ENCODE measurements around the gene LMTK3. TPM values are rescaled to one million over a fixed set of nuclear protein-coding genes. Genes with fewer than 3 reads are reported as not detected.

LMTK3 gene
- total RNA-seq, 1 donor from 2014 or later = 2.9 TPM

DNA sequence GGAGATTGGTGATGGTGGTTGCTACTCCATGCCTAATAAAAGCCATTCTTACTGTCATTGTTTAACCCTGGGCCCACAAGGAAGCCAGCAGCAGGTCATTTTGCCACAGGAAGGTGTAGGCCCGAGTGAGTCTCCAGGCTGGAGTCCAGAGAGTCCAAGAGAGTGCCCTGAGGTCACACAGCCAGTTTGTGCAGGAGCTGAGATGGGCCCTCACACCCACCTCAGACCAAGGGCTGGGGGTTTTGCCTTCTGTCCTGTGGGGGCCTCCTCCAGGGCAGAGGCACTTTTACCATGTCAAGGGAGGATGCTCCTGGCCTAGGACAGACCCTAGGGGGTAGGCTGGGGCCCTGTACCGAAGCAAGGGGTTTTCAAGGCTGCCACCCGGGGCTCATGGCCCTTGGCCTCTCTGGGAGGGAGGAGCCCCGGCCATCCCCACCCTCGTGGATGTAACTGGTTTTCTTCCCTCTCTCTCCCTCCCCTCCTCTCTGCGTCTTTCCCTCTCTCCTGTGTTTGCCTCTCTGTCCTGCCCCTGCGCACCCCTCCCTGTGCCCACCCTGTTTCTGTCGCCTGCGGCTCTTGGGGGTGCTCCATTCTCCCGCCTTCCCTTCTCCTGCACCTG, 34.5 kb downstream of the LMTK3 start:
- H3K4me3 ChIP-seq (ENCODE audit: low read depth, low read length) = no peak overlapping the region
- TF ChIP-seq, protein P1, sequence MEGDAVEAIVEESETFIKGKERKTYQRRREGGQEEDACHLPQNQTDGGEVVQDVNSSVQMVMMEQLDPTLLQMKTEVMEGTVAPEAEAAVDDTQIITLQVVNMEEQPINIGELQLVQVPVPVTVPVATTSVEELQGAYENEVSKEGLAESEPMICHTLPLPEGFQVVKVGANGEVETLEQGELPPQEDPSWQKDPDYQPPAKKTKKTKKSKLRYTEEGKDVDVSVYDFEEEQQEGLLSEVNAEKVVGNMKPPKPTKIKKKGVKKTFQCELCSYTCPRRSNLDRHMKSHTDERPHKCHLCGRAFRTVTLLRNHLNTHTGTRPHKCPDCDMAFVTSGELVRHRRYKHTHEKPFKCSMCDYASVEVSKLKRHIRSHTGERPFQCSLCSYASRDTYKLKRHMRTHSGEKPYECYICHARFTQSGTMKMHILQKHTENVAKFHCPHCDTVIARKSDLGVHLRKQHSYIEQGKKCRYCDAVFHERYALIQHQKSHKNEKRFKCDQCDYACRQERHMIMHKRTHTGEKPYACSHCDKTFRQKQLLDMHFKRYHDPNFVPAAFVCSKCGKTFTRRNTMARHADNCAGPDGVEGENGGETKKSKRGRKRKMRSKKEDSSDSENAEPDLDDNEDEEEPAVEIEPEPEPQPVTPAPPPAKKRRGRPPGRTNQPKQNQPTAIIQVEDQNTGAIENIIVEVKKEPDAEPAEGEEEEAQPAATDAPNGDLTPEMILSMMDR (IDR thresholded peaks at IDR 0.05; ENCODE audit: insufficient read depth, low read length, poor library complexity, severe bottlenecking) = no peak
- H3K27me3 ChIP-seq (ENCODE audit: control insufficient read depth, insufficient read depth, low read length) = no peaks in the 10 kb centered on the region
- DNase-seq (ENCODE audit: low read depth) = no peak
- H3K36me3 ChIP-seq (ENCODE audit: control insufficient read depth, insufficient read depth, low read length) = peaks cover 6% of the 10 kb centered on the region

DNA sequence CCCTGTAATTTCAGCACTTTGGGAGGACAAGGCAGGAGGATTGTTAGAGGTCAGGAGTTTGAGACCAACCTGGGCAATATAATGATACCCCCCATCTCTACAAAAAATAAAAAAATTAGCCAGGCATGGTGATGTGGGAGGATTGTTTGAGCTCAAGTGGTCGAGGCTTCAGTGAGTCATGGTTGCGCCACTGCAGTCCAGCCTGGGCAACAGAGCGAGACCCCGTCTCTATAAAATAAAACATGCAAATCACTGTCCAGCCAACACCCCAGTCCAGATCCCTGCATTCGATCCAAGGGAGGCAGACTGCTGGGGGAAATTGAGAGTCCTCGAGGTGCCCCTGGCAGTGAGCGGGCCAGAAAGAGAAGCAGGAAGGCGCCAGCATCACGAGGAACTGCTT, 35.5 kb downstream of the LMTK3 start:
- peaks cover 6% of the 10 kb centered on the region for H3K36me3 ChIP-seq (ENCODE audit: control insufficient read depth, insufficient read depth, low read length)

DNA sequence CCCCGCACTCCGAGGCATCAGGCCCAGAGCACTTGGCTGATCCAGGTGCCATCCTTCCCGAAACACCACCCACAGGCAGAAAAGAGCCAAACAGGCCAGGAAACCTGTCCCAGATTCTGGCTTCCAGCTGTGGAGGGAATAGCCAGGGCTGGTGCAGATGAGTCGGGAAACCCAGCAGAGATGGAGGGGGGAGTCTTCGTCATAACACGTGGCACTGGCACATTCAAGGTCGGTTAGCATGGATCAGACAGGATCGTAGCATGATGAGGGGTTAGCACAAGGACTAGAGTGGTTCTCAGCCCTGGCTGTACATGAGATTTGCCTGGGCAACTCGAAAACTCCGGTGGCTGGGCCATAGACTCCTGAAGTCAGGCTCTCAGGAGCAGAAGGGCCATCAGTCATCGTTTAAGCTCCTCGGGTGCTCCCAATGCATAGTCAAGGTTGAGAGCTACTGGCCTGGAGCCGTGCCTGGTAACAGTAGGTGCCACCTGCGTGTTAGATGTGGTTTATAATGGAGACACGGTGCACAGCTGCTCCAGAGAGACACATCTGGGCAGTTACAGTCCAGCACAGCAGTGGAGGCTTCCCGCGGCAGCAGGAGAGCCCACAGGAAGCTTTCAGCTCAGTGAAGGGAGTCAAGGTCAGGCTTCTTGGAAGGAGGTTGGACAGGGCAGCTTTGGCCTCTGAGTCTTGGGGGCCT, 36.1 kb downstream of the LMTK3 start:
- peaks cover 7% of the 10 kb centered on the region for H3K36me3 ChIP-seq (ENCODE audit: control insufficient read depth, insufficient read depth, low read length)

More for the DNA sequence above, 35.5 kb downstream of the LMTK3 start:
- Histone ChIP-seq H3K4me3 (ENCODE audit: low read depth, low read length) (no peak overlapping the region), H3K27me3 (ENCODE audit: control insufficient read depth, insufficient read depth, low read length) (no peaks in the 10 kb centered on the region)
- no peak for DNase-seq (ENCODE audit: low read depth)
- TF ChIP-seq, protein P1 (IDR thresholded peaks at IDR 0.05; ENCODE audit: insufficient read depth, low read length, poor library complexity, severe bottlenecking) = no peak

DNA sequence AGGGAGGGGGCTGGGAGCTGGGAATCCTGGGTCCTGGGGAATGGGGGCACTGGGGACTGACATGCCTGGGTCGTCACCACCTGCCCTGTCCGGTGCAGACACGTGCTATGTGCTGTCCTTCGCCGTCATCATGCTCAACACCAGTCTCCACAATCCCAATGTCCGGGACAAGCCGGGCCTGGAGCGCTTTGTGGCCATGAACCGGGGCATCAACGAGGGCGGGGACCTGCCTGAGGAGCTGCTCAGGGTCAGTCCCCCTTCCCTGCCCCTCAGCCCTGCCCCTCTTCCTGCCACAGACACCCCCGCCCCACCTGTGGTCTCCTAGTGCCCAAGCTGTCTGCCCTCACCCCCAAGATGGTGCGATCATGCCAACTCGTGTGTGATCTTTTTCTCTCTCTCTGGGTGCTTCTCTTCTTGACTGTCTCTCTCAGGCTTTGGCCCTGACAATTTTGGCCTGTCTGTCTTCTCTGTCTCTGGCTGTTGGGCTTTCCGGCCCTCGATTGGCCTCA, 37.5 kb downstream of the LMTK3 start:
- Histone ChIP-seq H3K4me3 (ENCODE audit: low read depth, low read length) (no peak overlapping the region), H3K27me3 (ENCODE audit: control insufficient read depth, insufficient read depth, low read length) (no peaks in the 10 kb centered on the region), H3K36me3 (ENCODE audit: control insufficient read depth, insufficient read depth, low read length) (peaks cover 7% of the 10 kb centered on the region)
- TF ChIP-seq, protein P1 (IDR thresholded peaks at IDR 0.05; ENCODE audit: insufficient read depth, low read length, poor library complexity, severe bottlenecking) = no peak
- no peak for DNase-seq (ENCODE audit: low read depth)

More for the DNA sequence above, 36.1 kb downstream of the LMTK3 start:
- Histone ChIP-seq H3K4me3 (ENCODE audit: low read depth, low read length) (no peak overlapping the region), H3K27me3 (ENCODE audit: control insufficient read depth, insufficient read depth, low read length) (no peaks in the 10 kb centered on the region)
- no peak for DNase-seq (ENCODE audit: low read depth)
- TF ChIP-seq, protein P1 (IDR thresholded peaks at IDR 0.05; ENCODE audit: insufficient read depth, low read length, poor library complexity, severe bottlenecking) = no peak

DNA sequence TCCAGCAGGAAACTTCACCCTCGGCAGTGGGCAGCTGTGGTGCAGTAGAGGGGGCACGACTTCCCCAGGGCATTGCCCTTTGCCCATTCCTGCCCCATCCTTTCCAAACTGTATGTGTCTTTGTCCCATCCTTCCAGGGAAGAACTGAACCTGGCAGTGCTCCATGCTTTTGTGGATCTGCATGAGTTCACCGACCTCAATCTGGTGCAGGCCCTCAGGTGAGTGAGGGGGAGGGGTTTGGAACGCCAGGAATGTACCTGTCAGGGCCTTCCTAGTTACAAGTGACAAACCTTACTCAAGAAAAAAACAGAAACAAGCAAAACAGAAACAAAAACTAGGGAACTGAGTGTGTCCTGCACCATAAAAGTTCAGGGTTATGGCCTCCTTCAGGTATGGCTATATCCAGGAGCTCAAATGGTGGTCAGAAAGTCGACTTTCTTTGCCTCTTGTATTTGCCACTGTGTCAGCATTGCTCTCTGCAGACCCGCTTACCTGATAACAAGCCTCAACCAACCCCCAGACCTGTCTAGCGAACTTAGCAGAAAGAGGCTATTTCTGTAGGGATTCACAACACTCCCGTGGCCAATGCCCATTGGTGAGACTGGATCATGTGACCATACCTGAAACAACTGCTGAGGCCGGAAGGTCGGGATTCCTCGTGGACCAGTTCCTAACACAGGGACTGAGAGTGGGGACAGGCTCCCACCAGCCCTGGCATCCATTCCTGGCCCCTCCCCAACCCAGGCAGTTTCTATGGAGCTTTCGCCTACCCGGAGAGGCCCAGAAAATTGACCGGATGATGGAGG, 38.3 kb downstream of the LMTK3 start:
- TF ChIP-seq, protein P1 (IDR thresholded peaks at IDR 0.05; ENCODE audit: insufficient read depth, low read length, poor library complexity, severe bottlenecking) = no peak
- Histone ChIP-seq H3K27me3 (ENCODE audit: control insufficient read depth, insufficient read depth, low read length) (no peaks in the 10 kb centered on the region), H3K4me3 (ENCODE audit: low read depth, low read length) (no peak overlapping the region), H3K36me3 (ENCODE audit: control insufficient read depth, insufficient read depth, low read length) (peaks cover 7% of the 10 kb centered on the region)
- DNase-seq (ENCODE audit: low read depth) = no peak
